Mucosa of descending colon (tissue), 3 donors: ENCODE data around the gene CYP26A1. TPM values are rescaled to one million over a fixed set of nuclear protein-coding genes. Genes with fewer than 3 reads are reported as not detected.

ENCODE experiments used
- ATAC-seq: fragments of 200-7000 bp; cut with Tn5 transposase; one replicate; pipeline ENCODE4 v1.9.1; 2020; ENCODE audit warnings: mild to moderate bottlenecking, moderate library complexity
- DNase-seq, 3 donors: peaks; one replicate each; pipeline ENCODE4 v3.0.0-alpha.2; 2020
- H3K36me3 ChIP-seq: fragments of 200-600 bp; one replicate; pipeline ENCODE4 v1.8.0; 2021; ENCODE audit warnings: low read depth, mild to moderate bottlenecking
- H3K4me1 ChIP-seq: fragments of 200-600 bp; one replicate; pipeline ENCODE4 v1.8.0; 2021; ENCODE audit warnings: low read depth, mild to moderate bottlenecking
- H3K4me3 ChIP-seq: fragments of 200-600 bp; one replicate; pipeline ENCODE4 v1.8.0; 2021; ENCODE audit warnings: mild to moderate bottlenecking
- H3K9me3 ChIP-seq: fragments of 200-600 bp; one replicate; pipeline ENCODE4 v1.8.0; 2021; ENCODE audit warnings: mild to moderate bottlenecking
- CTCF ChIP-seq: fragments of 200-600 bp; IDR thresholded peaks from one replicate; pipeline ENCODE4 v1.8.0; 2022; ENCODE audit warnings: antibody characterized with exemption, mild to moderate bottlenecking
- intact Hi-C, 2 donors: fragments of 100-400 bp; cut with DNase I in 1 of 2; cut with micrococcal nuclease in 1 of 2; formaldehyde crosslinking; loops; one replicate each; pipeline versions ENCODE4 v1.11.0 to v1.11.1; 2022; cut with DNase I, micrococcal nuclease
- total RNA-seq, 3 donors: library from RNA; stranded (reverse); fragmentation: NEBNext Ultra II Directional in 2 of 3; extraction: Animal tissue kit (Norgen Biotek cat#: 25700) in 2 of 3; gene quantifications; one replicate each; pipeline versions ENCODE4 v1.2.1 to v1.2.4, GENCODE V29; 2021 to 2023
- donor health status: DM: no; HTN: no; CAD: no; lungs with moderate emphysema.
- donor health status: DM: no; HTN: no; CAD: no.
- donor health status: DM: no; HTN: yes; CAD: no.

CYP26A1 gene
- total RNA-seq, 3 donors from 2014 or later, result not detected

GRCh38 chr10:93124580-93125318 is 51.1 kb downstream of the CYP26A1 start:
- Histone ChIP-seq H3K9me3 (peaks cover 8% of the 10 kb centered on the region), H3K4me1 (peaks cover 12% of the 10 kb centered on the region), H3K36me3 (no peaks in the 10 kb centered on the region), H3K4me3 (no peak overlapping the region)
- intact Hi-C loops, result loop anchor here in 1 of 2 donors (5.0 kb wide), 1 partner anchor 163 kb away; no protein-coding TSS in a partner anchor
- TF ChIP-seq CTCF, result no peak
- ATAC-seq (peak; percentile 74), DNase-seq (peak in 1 of 3 donors; percentile 53)

GRCh38 chr10:93125966-93126365 is 52.3 kb downstream of the CYP26A1 start:
- peak in 1 of 3 donors; percentile 26 for DNase-seq
- intact Hi-C loops, result no loop called here
- TF ChIP-seq CTCF, result no peak
- no peaks in the 10 kb centered on the region for H3K36me3 ChIP-seq
- ATAC-seq, result no peak
- H3K9me3 ChIP-seq, result peaks cover 8% of the 10 kb centered on the region
- H3K4me1 ChIP-seq, result peaks cover 12% of the 10 kb centered on the region
- H3K4me3 ChIP-seq, result no peak overlapping the region

- intact Hi-C loops, result no loop called here
- no peak for TF ChIP-seq CTCF
- DNase-seq (no peak), ATAC-seq (no peak)
- peaks cover 15% of the 10 kb centered on the region for H3K4me1 ChIP-seq
- H3K9me3 ChIP-seq, result peaks cover 8% of the 10 kb centered on the region
- no peak overlapping the region for H3K4me3 ChIP-seq
- H3K36me3 ChIP-seq, result no peaks in the 10 kb centered on the region
Observed at GRCh38 chr10:93126483-93127052, 52.9 kb downstream of the CYP26A1 start.

Other genes with a start within 250 kb of the CYP26A1 start
- 10 to 100 TPM; 12.7 to 13.9 (median 13.1) TPM for gene EXOC6, start 225.4 kb upstream of the CYP26A1 start, total RNA-seq
- under 1 TPM in 2 of 3 donors, not detected in 1; 0.09 to 0.14 TPM for gene CYP26C1, start 13.1 kb upstream of the CYP26A1 start, total RNA-seq